Measurements from ENCODE around the gene KLF6.

DNA sequence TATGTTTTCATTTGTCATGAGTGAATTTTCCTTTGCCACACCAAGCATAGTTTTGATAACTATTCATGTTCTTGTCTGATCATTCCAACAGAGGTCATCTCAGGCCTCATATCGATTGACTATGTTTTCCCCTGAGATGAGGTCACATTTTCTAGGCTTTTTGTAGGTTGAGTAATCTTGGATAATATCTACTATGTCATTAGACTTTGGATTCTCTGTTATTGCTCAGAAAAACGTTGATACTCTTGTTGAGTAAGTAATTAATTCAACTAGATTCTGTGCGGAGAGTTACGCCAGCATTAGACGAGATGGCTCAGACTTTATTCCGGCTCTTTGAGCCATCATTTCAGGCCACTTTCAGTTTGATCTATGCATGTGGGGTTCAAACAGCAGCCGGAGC, 57.7 kb downstream of the KLF6 start:
- TF ChIP-seq, protein P1, sequence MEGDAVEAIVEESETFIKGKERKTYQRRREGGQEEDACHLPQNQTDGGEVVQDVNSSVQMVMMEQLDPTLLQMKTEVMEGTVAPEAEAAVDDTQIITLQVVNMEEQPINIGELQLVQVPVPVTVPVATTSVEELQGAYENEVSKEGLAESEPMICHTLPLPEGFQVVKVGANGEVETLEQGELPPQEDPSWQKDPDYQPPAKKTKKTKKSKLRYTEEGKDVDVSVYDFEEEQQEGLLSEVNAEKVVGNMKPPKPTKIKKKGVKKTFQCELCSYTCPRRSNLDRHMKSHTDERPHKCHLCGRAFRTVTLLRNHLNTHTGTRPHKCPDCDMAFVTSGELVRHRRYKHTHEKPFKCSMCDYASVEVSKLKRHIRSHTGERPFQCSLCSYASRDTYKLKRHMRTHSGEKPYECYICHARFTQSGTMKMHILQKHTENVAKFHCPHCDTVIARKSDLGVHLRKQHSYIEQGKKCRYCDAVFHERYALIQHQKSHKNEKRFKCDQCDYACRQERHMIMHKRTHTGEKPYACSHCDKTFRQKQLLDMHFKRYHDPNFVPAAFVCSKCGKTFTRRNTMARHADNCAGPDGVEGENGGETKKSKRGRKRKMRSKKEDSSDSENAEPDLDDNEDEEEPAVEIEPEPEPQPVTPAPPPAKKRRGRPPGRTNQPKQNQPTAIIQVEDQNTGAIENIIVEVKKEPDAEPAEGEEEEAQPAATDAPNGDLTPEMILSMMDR (IDR thresholded peaks at IDR 0.05; ENCODE audit: low read length): no peak
- TF ChIP-seq EZH2 (IDR thresholded peaks at IDR 0.05; ENCODE audit: borderline replicate concordance, low read length): no peak

Data from OCI-LY1 (cell line).